Measurements from ENCODE around the gene CDK14.

CDK14 gene

GRCh38 chr7:90946730-90947501 is 350.8 kb downstream of the CDK14 start:
- no peak overlapping the region for H3K4me3 ChIP-seq (ENCODE audit: low read depth, low read length, poor library complexity, severe bottlenecking)
- H4K20me1 ChIP-seq (ENCODE audit: insufficient read depth, low read length) = no peaks in the 10 kb centered on the region
- no peaks in the 10 kb centered on the region for H3K79me2 ChIP-seq (ENCODE audit: insufficient read depth, low read length)
- H3K4me1 ChIP-seq (ENCODE audit: insufficient read depth, low read length, severe bottlenecking) = no peaks in the 10 kb centered on the region
- H3K36me3 ChIP-seq (ENCODE audit: insufficient read depth, low read length) = peaks cover 18% of the 10 kb centered on the region
- H3K27me3 ChIP-seq (ENCODE audit: insufficient read depth, low read length) = no peaks in the 10 kb centered on the region
- H3K27ac ChIP-seq (ENCODE audit: low read depth, low read length, poor library complexity, severe bottlenecking) = no peak overlapping the region
- H3K9me3 ChIP-seq (ENCODE audit: low read length) = no peaks in the 10 kb centered on the region
- TF ChIP-seq CTCF (IDR thresholded peaks at IDR 0.05; ENCODE audit: low read length) (no peak), EZH2 (IDR thresholded peaks at IDR 0.05; ENCODE audit: borderline replicate concordance, low read length) (no peak)
- H2AFZ ChIP-seq (ENCODE audit: low read length) = no peak overlapping the region
- no peak overlapping the region for H3K9ac ChIP-seq (ENCODE audit: low read length)
- no peaks in the 10 kb centered on the region for H3F3A ChIP-seq (ENCODE audit: insufficient read depth, low read length)
- no peaks in the 10 kb centered on the region for H3K9me2 ChIP-seq (ENCODE audit: low read depth, low read length)
- no peak overlapping the region for H3K4me2 ChIP-seq (ENCODE audit: low read length)

- no peaks in the 10 kb centered on the region for H3K27me3 ChIP-seq (ENCODE audit: insufficient read depth, low read length)
- no peaks in the 10 kb centered on the region for H3F3A ChIP-seq (ENCODE audit: insufficient read depth, low read length)
- no peaks in the 10 kb centered on the region for H3K9me2 ChIP-seq (ENCODE audit: low read depth, low read length)
- H4K20me1 ChIP-seq (ENCODE audit: insufficient read depth, low read length) = no peaks in the 10 kb centered on the region
- H3K9me3 ChIP-seq (ENCODE audit: low read length) = no peaks in the 10 kb centered on the region
- H3K9ac ChIP-seq (ENCODE audit: low read length) = no peak overlapping the region
- no peak overlapping the region for H3K4me2 ChIP-seq (ENCODE audit: low read length)
- H3K36me3 ChIP-seq (ENCODE audit: insufficient read depth, low read length) = peaks cover 18% of the 10 kb centered on the region
- H3K4me3 ChIP-seq (ENCODE audit: low read depth, low read length, poor library complexity, severe bottlenecking) = no peak overlapping the region
- TF ChIP-seq EZH2 (IDR thresholded peaks at IDR 0.05; ENCODE audit: borderline replicate concordance, low read length) = no peak
- H3K4me1 ChIP-seq (ENCODE audit: insufficient read depth, low read length, severe bottlenecking) = no peaks in the 10 kb centered on the region
- no peak overlapping the region for H2AFZ ChIP-seq (ENCODE audit: low read length)
- H3K79me2 ChIP-seq (ENCODE audit: insufficient read depth, low read length) = no peaks in the 10 kb centered on the region
- no peak overlapping the region for H3K27ac ChIP-seq (ENCODE audit: low read depth, low read length, poor library complexity, severe bottlenecking)
Measured at GRCh38 chr7:90948085-90948484, 352.0 kb downstream of the CDK14 start.

- no peaks in the 10 kb centered on the region for H3K9me3 ChIP-seq (ENCODE audit: low read length)
- no peak overlapping the region for H3K4me2 ChIP-seq (ENCODE audit: low read length)
- H3K36me3 ChIP-seq (ENCODE audit: insufficient read depth, low read length) = peaks cover 36% of the 10 kb centered on the region
- no peak overlapping the region for H3K9ac ChIP-seq (ENCODE audit: low read length)
- H3K4me3 ChIP-seq (ENCODE audit: low read depth, low read length, poor library complexity, severe bottlenecking) = no peak overlapping the region
- H3K27me3 ChIP-seq (ENCODE audit: insufficient read depth, low read length) = no peaks in the 10 kb centered on the region
- H3K27ac ChIP-seq (ENCODE audit: low read depth, low read length, poor library complexity, severe bottlenecking) = no peak overlapping the region
- no peak overlapping the region for H2AFZ ChIP-seq (ENCODE audit: low read length)
- TF ChIP-seq CTCF (IDR thresholded peaks at IDR 0.05; ENCODE audit: low read length) (no peak), EZH2 (IDR thresholded peaks at IDR 0.05; ENCODE audit: borderline replicate concordance, low read length) (no peak)
- no peaks in the 10 kb centered on the region for H3K4me1 ChIP-seq (ENCODE audit: insufficient read depth, low read length, severe bottlenecking)
- no peaks in the 10 kb centered on the region for H3K79me2 ChIP-seq (ENCODE audit: insufficient read depth, low read length)
- no peaks in the 10 kb centered on the region for H3F3A ChIP-seq (ENCODE audit: insufficient read depth, low read length)
- no peaks in the 10 kb centered on the region for H3K9me2 ChIP-seq (ENCODE audit: low read depth, low read length)
- no peaks in the 10 kb centered on the region for H4K20me1 ChIP-seq (ENCODE audit: insufficient read depth, low read length)
Measured at GRCh38 chr7:90951229-90951628, 355.1 kb downstream of the CDK14 start.
